GM18505 (cell line): ENCODE measurements around the gene SLC13A3.

Experiments used
- ATAC-seq: cut with Tn5 transposase; IDR thresholded peaks from one replicate; pipeline ENCODE4 v1.9.1; 2021; ENCODE audit not compliant: unreplicated experiment
- POLR2A ChIP-seq: IDR thresholded peaks from 4 replicates; pipeline ENCODE4 v1.6.1; 2011; ENCODE audit warnings: borderline replicate concordance; ENCODE audit not compliant: insufficient read depth, insufficient read length; ENCODE audit errors: extremely low read depth

The SLC13A3 gene

DNA sequence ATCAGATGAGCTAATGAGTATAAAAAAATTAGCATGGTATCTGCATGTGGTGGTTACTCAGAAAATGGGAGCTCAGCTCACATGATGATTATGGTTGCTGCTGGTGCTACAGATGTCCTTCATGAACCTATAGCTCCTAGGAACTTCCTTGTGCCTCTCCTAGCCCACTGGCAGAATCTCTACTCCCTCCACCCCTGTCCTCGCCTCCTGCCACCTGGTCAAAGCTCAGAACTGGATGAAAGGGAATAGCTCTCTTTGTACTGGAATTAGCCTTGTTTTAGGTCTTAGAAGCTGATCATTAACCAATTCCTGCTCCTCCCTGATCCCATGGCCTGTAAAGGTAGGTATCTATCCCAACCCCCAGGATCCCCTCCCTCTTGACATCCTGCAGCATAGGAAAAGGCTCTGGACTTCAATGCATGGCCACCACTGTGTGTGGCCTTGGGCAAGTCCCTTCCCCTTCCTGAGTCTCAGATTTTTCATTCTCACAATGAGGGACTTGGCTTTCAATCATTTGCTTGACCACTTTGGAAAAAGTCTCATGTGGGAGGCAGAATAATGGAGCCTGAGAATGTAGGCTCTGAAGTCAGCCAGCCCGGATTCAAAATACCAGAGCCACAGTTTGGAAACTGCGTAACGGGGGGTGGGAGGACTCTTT lies 43.9 kb downstream of the SLC13A3 start:
- TF ChIP-seq POLR2A, result no peak
- ATAC-seq, result no peak

DNA sequence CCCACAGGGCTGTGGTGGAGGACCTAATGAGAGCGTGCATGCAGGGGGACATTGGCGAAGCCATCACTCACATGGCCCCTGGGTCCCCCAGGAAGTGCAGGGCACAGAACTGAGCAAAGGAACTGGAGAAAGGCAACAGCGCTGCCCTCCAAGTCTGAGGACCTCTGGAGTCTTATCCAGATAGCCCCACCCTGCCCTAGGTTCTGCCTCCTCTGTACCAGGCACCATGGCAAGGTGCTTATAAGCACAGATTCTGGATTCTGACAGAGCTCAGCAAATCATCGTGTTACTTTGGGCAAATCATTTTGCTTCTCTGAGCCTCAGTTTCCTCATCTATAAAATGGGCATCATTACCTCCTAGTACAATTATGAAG lies 44.5 kb downstream of the SLC13A3 start:
- no peak for TF ChIP-seq POLR2A
- ATAC-seq, result no peak

DNA sequence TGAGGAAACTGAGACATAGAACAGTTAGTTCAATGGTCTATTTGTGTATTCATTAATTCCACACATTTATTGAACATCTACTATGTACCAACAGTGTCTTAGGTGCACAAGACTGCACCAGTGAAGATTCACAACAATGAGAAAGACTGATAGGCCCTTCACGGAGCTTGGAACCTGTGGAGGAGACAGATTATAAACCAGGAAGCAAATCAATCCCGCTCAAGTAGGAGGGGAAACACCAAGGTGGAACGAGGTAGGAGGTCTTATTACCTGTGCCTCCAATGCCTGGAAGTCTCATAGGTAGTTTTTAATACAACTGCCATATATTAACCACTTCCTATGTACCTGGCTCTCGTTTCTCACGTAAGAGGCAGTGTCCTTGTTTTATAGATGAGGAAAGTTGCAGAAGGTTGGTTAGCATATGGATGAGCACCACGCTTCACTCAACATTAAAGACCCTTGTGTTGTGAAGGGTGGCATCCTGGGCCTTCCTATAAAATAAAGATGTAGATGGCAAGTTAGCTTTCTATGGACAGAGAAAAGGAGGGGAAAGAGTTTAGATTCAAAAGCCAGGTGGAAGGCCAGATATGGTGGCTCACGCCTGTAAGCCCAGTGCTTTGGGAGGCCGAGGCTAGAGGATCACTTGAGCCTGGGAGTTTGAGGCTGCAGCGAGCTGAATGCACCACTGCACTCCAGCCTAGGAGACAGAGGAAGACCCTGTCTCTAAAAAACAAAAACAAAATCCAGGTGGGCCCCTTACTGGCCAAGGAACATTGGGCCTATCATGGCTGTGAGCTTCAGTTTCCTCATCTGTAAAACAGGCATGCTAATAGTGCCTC lies 45.1 kb downstream of the SLC13A3 start:
- ATAC-seq, result no peak
- TF ChIP-seq POLR2A, result no peak

DNA sequence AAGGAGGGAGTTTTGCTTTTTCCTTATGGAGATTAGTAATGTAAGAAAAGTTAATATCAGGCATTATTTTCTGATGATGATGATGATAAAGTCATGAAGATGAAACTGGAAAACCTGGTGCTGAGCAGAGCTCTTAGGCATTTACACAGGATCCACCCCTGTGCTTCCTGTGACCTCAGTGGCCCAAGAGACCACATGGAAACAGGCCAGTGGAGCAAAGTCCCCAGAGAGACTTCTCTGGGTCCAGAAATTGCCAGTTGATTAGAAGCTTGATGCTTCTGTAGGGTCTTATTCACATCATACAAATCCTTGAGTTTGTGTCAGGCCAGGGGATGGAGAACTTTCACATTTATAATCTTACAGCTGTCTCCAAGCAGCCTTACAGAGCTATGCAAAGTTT lies 46.1 kb downstream of the SLC13A3 start:
- no peak for TF ChIP-seq POLR2A
- no peak for ATAC-seq

DNA sequence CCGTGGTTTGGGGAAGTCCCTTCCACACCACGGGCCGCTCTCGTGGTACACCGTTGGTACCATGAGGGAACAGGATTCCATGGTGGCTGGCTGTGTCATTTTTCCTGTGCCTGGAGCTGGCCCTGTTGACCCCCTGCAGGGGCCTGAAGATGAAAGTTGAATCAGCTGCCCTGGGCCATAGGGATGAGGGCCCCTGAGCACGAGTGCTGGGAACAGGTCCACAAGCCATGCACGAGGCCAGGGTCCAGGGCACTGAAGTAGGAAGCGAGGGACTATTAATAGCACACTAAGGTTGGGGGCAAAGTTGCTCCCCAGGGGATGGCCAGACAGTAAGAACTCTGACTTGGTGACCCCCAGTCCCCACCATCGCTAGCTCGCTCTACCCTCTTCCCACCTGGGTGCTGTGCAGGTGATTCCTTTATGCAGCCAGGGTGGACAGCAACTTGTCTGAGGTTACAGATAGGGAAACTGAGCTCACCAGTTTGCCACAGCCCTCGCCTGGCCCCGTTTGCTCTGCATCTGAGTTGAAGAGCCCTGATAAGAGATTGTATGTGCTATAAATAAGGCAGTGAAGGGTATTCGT lies 46.6 kb downstream of the SLC13A3 start:
- no peak for TF ChIP-seq POLR2A
- ATAC-seq, result no peak

DNA sequence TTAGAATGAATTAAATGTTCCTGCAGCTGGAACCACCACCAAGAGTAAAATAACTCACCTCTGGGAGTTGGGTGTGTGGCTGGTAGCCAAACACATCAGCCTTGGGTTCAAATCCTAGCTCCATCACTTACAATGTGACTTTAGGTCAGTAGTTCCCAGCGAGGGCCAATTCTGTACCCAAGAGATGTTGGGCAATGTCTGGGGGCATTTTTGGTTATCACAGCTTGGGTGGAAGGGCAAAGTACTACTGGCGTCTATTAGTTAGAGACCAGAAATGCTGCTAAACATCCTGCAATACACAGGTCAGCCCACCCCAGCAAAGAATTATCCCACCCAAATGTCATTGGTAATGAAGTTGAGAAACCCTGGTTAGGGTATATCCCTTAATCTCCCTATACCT lies 48.8 kb downstream of the SLC13A3 start:
- ATAC-seq, result no peak

DNA sequence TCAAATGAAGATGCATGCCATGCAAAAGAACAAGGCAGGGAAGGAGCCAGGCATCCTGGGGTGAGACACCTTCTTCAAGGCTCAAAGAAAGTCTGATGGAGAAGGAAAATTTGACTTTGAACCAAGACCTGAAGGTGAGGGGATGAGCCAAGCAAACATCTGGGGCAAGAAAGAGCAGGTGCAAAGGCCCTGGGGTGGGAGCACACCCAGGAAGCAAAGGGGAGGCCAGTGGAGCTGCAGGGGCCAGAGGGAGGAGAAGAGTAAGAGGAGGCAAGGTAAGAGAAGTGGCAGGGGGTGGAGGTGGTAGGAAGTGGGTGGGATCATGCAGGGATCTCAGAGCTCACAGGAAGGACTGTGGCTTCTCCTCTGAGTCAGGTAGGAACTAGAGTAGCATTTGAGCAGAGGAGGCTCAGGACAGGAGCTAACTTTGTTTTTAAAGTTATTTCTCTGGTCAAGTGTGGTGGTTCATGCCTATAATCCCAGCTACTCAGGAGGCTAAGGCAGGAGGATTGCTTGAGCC lies 49.6 kb downstream of the SLC13A3 start:
- no peak for ATAC-seq
- TF ChIP-seq POLR2A, result no peak

More for the DNA sequence above, 48.8 kb downstream of the SLC13A3 start:
- no peak for TF ChIP-seq POLR2A

DNA sequence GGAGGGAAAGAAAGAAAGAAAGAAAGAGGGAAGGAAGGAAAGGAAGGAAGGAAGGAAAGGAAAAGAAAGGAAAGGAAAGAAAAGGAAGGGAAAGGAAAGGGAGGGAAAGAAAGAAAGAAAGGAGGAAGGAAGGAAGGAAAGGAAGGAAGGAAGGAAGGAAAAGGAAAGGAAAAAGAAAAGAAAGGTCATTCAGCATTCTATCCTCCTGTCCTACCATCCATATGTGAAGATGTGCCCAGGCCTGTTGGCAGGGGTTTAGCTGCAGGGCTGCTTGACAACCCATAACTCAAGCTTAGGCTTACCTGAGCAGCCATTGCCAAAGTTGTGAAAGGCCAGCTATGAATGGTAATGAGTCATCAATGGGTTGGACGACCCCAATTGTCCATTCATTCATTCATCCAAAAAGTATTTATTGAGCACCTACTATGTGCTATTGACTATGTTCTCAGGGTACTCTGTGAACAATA lies 50.9 kb downstream of the SLC13A3 start:
- no peak for ATAC-seq
- TF ChIP-seq POLR2A, result no peak

DNA sequence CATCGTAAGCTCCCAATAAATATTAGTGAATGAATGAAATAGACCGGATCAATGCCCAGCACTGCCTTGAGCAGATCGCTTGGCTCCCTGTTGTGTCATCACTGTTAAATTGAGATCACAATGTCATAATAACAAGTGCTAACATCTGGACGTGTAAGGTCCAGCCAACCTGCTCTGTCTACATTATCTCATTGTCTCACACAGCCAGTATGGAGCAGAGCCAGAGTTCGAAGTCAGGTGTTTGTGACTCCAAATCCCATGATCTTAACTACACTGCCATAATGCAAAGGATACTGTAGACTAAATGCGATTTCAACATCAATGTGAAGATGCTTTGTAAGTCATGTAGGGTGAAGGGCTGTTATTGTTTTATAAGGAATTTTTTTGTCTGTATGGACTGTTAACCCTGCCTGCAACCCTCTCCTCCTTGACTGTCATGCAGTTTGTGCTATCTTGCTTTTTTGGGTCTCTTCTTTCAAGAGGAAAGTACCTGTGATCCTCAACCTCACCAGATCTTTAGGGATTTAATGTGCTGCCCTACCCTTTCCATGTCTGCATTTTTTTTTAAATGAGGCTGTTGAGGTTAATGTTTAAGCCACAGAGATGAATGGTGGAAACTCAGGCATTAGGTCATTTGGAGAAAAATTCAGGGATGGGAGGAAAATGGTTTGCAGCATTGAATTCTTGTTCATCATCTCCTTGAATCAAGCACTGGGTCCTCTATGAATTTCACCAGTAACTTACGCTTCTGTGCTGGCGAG lies 51.9 kb downstream of the SLC13A3 start:
- ATAC-seq, result no peak
- no peak for TF ChIP-seq POLR2A

DNA sequence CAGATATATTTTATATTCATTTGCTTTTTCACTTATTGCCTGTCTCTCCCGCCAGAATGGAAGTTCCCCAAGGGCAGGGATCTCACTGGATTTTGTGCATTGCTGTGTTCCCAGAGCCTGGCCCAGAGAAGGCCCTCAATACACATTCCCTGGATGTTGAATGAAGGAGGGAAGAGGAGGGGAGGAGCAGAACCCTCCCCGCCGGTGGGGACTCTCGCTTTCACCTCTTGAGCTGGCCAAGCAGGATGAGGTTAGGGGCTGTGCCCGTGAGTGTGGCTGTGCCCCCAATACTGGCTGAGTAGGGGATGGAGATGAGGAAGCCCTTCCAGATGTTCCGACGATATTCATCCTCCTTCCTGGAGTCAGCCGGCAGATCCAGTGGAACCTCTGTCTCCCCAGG lies 55.3 kb downstream of the SLC13A3 start:
- ATAC-seq, result no peak
- TF ChIP-seq POLR2A, result no peak

DNA sequence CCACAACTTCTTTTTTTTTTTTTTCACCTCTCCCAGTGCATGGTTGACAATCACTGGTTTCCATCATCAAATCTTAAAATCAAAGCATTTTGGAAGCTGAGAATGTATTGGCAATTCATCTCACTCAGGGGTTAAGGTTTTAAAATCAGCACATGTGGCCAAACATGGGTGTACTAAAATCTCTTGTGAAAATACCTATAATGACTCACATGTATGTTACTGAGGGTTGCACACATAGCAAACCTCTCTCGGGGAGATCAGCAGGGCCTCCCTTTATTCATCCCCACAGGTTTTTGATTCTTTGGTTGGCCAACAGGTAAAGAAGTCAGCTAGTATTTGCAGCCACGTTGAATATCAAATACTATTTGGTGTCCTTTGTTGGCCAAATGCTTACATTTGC lies 56.5 kb downstream of the SLC13A3 start:
- no peak for ATAC-seq
- no peak for TF ChIP-seq POLR2A

DNA sequence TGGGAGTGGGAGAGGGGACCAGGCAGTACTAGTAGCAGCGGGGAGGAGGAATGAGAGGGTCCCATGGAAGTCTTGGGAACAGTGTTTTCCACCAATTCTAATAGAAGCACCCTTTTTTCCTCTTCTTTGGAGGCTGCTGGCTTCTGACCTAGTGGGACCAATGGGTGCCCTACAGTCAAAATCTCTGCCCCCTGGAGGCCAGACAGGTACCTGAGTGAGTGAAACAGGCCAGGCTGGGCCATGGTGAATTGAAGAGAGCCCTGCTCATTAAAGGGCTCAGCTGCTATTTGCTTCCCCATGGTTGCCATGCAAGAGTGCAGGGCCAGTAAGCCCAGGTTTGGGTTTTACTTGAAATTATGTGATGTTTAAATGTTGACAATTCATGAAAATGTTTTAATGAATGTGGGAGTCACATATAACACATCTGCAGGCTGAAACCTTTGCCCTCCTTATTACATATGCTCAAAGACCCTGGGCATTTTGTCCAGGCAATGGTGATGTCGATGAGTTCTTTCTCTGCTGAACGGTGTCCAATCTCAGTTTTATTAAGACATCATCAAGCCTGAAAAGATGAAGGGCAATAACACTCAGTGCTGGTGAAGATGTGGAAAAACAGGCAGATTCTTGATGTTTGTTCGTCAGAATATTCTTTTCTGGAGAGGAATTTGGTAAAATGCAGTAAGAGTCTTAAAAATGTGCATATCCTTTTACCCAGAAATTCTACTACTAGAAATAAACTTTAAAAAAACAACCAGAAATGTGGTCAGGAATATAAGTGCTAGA lies 58.5 kb downstream of the SLC13A3 start:
- TF ChIP-seq POLR2A, result no peak
- ATAC-seq, result no peak
